ENCODE measurements around the gene ANKRD24. TPM values are rescaled to one million over a fixed set of nuclear protein-coding genes. Genes with fewer than 3 reads are reported as not detected.

Gene ANKRD24
- total RNA-seq, 1 donor from 2014 or later: not detected

GRCh38 chr19:4161415-4162077 lies 20.9 kb upstream of the ANKRD24 start:
- no peak overlapping the region for H3K4me3 ChIP-seq (ENCODE audit: low read depth, low read length)
- TF ChIP-seq, protein P1, sequence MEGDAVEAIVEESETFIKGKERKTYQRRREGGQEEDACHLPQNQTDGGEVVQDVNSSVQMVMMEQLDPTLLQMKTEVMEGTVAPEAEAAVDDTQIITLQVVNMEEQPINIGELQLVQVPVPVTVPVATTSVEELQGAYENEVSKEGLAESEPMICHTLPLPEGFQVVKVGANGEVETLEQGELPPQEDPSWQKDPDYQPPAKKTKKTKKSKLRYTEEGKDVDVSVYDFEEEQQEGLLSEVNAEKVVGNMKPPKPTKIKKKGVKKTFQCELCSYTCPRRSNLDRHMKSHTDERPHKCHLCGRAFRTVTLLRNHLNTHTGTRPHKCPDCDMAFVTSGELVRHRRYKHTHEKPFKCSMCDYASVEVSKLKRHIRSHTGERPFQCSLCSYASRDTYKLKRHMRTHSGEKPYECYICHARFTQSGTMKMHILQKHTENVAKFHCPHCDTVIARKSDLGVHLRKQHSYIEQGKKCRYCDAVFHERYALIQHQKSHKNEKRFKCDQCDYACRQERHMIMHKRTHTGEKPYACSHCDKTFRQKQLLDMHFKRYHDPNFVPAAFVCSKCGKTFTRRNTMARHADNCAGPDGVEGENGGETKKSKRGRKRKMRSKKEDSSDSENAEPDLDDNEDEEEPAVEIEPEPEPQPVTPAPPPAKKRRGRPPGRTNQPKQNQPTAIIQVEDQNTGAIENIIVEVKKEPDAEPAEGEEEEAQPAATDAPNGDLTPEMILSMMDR (conservative IDR thresholded peaks at IDR 0.05; ENCODE audit: low read depth, low read length): no peak
- DNase-seq (ENCODE audit: low read depth): no peak

DNA sequence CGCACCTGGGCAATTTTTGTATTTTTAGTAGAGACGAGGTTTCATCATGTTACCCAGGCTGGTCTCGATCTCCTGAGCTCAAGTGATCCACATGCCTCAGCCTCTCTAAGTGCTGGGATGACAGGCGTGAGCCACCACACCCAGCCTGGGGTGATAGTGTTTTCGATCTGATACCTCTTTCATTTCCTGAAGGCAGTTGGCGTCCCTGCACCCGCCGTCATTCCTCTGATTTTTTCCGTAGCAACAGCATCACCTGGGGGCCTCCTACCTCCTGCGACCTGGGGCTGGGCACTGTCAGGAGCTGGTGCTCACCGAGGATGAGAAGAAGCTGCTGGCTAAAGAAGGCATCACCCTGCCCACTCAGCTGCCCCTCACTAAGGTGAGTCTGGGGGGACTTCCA lies 18.2 kb upstream of the ANKRD24 start:
- TF ChIP-seq, protein P1 (conservative IDR thresholded peaks at IDR 0.05; ENCODE audit: low read depth, low read length): no peak
- no peak overlapping the region for H3K4me3 ChIP-seq (ENCODE audit: low read depth, low read length)
- DNase-seq (ENCODE audit: low read depth): no peak

GRCh38 chr19:4171676-4172075 lies 10.8 kb upstream of the ANKRD24 start:
- H3K4me3 ChIP-seq (ENCODE audit: low read depth, low read length): no peak overlapping the region
- TF ChIP-seq, protein P1 (conservative IDR thresholded peaks at IDR 0.05; ENCODE audit: low read depth, low read length): no peak
- DNase-seq (ENCODE audit: low read depth): no peak

GRCh38 chr19:4172861-4173473 lies 9.5 kb upstream of the ANKRD24 start:
- no peak overlapping the region for H3K4me3 ChIP-seq (ENCODE audit: low read depth, low read length)
- no peak for DNase-seq (ENCODE audit: low read depth)
- TF ChIP-seq, protein P1 (conservative IDR thresholded peaks at IDR 0.05; ENCODE audit: low read depth, low read length): no peak

DNA sequence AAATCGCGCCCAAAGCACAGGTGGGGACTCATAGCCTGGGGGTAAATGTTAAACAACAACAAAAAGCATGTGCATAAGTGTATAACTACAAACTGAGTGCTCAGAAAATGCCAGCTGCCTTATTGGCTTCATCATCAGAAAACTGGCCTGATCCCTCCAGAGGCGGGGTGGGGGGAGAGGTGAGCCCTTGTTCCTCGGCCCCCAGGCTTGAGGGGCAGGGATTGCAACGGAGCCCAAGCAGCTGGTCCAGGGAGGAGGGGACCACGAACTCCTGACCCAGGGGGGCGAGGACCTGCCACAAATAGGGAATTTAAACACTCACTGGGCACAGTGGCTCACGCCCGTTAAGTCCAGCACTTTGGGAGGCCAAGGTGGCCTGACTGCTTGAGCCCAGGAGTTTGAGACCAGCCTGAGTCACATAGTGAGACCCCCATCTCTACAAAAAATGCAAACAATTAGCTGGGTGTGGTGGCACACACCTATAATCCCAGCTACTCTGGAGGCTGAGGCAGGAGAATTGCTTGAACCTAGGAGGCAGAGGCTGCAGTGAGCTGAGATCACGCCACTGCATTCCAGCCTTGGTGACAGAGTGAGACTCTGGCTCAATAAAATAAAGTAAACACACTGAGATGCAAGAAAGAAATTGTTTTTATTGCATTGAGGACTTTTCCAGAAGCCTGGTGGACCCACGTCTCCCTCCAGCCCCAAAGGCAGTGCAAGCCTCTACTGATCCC lies 8.8 kb upstream of the ANKRD24 start:
- no peak for DNase-seq (ENCODE audit: low read depth)
- TF ChIP-seq, protein P1 (conservative IDR thresholded peaks at IDR 0.05; ENCODE audit: low read depth, low read length): no peak
- no peak overlapping the region for H3K4me3 ChIP-seq (ENCODE audit: low read depth, low read length)

GRCh38 chr19:4174213-4174894 lies 8.1 kb upstream of the ANKRD24 start:
- no peak for DNase-seq (ENCODE audit: low read depth)
- no peak overlapping the region for H3K4me3 ChIP-seq (ENCODE audit: low read depth, low read length)
- TF ChIP-seq, protein P1 (conservative IDR thresholded peaks at IDR 0.05; ENCODE audit: low read depth, low read length): no peak

Data from epithelial cell of proximal tubule (primary cell).